GM21737 (cell line): ENCODE results near the gene C2CD4C.
"Not testable (repeated sequence)": the region's sequence is repeated elsewhere in the genome, so short reads cannot be mapped to it uniquely, and the experiment has no call there.

Experiments used
- ATAC-seq: cut with Tn5 transposase; IDR thresholded peaks from one replicate; pipeline ENCODE4 v1.9.1; 2021; ENCODE audit warnings: mild to moderate bottlenecking, moderate library complexity; ENCODE audit not compliant: unreplicated experiment

The C2CD4C gene

DNA sequence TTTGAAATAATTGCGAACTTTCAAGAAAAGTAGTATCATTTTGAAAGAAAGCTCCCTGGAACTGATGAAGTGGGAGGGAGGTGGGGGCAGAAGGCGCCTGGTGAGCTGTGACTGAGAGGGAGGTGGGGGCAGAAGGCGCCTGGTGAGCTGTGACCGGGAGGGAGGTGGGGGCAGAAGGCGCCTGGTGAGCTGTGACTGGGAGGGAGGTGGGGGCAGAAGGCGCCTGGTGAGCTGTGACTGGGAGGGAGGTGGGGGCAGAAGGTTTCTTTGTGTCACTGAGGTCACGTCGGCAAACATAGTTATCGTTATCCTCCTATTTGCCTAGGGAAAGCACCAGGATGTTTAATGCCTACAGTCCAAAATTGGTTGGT is 24.2 kb downstream of the C2CD4C start:
- no peak for ATAC-seq

DNA sequence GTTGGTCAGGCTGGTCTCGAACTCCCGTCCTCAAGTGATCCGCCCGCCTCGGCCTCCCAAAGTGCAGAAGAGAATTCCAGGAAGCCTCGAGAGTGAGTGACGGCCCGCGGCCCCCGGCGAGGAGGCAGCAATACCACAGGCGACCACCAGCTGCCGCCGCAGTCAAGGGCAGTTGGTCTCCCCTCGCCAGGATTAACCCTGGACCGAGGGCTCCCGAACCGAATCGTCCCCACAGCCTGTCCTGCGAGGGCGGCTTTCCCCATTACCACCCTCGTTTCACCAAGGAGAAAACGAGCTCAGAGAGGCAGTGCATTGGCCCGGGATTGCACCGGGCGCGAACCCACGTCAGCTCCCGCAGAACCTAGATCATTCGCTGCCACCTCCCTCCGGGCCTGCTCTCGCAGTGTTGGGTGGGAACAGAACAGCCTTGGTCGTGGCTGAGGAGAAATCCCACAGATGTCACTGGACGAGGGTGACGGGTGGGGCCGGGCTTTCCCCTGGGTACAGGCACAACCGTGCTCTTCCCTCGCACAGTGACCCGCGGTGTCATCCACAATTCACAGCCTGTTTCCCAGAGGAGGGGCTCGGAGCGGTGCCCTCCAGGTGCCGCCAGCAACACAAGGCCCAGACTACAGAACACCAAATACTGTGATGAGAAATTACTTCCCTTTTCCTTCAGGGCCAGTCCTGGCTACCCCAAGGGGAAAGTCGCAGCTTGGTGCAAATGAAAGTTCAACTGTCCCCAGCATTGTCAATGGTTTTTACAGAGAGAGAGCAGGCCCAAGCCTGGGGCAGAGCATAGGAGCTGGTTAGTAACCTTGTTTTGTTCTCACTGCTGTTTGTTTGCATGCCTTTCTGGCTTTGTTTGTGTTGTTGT is 24.8 kb downstream of the C2CD4C start:
- no peak for ATAC-seq

DNA sequence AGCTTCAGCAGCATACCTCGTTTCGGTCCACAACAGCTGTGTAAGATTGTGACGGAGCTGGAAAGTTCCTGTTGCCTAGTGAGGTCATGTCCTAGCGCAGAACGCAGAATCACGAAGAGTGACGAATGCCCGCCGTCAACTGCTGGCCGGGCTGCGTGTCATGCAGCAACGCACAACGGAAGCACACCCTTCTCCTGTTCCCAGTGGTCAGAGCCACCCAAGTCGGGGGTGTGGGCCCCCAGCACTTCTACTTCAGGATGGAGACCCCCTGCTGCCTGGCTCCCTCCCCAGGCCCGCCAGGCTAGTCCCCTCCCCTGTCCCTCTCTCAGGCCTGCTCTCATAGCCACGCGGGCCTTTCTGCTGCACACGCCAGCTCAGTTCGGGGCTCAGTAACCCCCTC is 25.9 kb downstream of the C2CD4C start:
- ATAC-seq: no peak

DNA sequence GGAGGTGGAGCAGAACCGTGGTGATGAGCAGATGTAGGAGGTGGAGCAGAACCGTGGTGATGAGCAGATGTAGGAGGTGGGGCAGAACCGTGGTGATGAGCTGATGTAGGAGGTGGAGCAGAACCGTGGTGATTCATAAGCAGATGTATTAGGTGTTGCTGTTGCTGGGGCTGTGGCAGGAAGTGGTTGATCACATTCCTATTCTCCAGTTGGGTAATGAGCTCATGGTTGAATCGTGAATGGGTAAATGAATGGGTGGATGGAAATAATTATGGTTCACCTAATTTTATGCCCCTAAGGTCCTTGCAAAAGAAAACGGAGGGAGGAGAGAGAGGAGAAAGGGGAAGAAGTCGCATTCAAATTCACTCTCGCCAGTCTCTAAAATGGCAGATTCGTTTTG is 26.4 kb downstream of the C2CD4C start:
- ATAC-seq: not testable (repeated sequence)

DNA sequence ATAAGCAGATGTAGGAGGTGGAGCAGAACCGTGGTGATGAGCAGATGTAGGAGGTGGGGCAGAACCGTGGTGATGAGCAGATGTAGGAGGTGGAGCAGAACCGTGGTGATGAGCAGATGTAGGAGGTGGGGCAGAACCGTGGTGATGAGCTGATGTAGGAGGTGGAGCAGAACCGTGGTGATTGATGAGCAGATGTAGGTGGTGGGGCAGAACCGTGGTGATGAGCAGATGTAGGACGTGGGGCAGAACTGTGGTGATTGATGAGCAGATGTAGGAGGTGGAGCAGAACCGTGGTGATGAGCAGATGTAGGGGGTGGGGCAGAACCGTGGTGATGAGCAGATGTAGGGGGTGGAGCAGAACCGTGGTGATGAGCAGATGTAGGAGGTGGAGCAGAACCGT is 27.0 kb downstream of the C2CD4C start:
- ATAC-seq: not testable (repeated sequence)

DNA sequence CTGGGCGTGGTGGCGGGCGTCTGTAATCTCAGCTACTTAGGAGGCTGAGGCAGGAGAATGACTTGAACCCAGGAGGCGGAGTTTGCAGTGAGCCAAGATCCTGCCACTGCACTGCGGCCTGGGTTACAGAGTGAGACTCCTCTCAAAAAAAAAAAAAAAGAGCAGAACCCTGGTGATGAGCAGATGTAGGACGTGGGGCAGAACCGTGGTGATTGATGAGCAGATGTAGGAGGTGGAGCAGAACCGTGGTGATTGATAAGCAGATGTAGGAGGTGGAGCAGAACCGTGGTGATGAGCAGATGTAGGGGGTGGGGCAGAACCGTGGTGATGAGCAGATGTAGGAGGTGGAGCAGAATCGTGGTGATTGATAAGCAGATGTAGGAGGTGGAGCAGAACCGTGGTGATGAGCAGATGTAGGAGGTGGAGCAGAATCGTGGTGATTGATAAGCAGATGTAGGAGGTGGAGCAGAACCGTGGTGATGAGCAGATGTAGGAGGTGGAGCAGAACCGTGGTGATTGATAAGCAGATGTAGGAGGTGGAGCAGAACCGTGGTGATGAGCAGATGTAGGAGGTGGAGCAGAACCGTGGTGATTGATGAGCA is 28.2 kb downstream of the C2CD4C start:
- ATAC-seq: not testable (repeated sequence)

DNA sequence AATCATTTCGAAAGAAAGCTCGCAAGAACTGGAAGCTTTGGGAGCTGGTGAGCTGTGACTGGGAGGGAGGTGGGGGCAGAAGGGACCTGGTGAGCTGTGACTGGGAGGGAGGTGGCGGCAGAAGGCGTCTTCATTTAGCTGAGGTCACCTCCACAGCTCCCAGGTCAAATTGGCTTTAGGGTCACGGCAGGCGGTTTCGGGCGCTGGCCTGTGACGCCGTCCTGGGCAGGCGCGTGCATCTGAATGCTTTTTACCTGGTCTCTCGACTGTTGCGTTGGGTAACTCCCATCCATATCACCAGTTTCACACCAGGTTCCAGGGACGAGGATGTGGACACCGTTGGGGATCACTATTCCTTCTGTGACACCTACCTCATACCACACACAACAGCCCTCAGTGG is 29.2 kb downstream of the C2CD4C start:
- ATAC-seq: no peak

DNA sequence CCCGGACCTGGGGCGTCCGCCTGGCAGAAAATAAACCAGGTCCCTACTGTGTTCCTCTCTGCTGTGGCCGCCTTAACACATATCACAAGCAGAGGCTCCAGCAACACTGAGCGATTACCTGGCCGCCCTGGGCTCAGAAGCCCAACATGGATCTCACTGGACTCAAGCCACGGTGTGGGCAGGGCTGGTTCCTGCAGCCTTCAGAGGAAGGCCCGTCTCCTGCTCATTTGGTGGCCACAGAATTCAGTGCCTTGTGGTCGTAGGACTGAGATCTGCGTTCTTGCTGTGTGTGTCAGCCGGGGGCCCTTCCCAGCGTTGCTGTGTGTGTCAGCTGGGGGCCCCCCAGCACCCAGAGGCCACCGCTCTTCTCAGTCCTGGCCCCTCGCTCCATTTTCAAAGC is 30.2 kb downstream of the C2CD4C start:
- no peak for ATAC-seq

DNA sequence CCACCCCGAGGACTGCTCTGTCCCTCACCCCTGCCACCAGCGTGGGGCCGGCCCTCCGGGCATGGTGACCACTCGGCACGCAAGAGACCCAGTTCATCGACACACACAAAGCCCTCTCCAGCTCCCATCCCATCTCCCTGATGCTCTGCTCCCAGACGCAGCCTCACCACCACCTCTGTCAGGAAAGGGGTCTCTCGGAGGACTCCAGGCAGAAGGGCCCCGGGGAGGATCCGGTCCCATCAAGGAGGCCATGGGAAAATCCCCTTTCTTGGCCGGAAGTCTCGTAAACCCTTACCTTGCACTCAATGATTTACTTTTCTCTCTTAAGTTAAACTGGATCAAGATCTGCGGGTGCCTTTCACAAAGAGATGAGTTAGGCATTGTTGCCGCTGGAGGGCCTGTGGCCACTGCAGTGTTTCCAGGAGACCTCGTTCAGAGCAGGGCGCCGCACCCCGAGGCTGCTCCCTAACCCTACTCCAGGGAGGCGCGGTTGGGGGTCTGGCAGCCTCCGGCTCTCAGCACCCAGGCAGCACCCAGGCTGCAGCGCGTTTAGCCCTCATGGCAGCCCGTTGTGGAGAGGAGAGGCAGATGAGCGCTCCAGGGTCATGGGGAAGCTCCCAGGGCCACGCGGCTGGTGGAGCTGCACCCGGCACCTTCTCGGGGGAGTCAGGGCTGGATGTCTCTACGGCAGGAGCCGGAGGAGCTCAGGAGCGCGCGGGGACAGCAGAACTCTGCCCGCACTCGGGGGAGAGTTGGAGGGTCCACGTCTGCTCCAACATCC is 31.0 kb downstream of the C2CD4C start:
- ATAC-seq: no peak

DNA sequence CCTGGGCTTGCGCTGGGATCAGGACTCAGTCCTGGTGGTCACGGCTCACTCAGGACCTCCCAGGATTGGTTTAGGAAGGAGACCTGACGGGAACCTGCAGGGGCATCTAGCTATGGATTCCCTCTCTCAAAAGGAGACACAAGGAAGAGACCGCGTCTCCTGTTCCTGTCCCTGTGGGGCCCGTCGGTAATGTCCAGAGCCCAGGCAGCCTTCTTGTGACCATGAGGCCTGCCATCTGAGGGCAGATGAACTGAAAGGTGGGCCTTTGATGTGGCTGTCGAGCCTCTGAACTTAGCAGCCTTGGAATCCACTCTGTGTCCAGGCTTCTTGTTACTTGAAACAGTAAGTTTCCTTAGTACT is 32.9 kb downstream of the C2CD4C start:
- ATAC-seq: no peak

DNA sequence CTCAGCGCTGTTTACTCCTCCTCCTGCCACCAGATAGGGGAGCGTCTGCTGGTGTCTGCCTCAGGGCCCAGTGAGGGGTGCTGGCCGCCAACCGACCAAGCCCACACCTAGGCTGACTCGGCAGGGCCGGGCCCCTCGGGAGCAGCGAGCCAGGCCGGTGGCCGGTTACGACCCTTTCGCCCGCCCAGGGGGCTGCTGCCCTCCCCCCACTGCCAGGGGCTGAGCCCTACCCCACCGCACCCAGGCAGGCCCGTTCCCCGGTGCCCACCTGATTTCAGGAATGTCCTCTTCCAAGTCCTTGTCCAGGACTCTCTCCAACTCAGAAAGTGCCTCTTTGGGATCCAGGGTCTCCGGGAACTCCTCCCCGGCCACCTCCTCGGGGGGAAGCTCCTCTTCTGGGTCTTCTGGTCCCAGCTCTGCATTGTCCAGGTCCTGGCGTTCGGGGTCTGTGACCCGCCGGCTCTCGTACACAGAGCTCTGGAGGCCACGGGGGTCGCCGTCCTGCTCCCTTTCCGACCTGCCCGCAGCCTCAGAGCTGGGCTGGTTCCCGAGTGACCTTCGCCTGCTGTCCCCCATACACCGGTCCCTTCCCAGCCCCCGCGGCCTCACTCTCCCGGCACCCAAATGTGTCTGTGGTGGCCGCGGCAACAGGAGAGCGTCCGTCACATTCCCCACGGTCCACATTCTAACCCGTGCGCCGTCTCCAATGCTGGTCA is 33.4 kb downstream of the C2CD4C start:
- ATAC-seq: no peak

DNA sequence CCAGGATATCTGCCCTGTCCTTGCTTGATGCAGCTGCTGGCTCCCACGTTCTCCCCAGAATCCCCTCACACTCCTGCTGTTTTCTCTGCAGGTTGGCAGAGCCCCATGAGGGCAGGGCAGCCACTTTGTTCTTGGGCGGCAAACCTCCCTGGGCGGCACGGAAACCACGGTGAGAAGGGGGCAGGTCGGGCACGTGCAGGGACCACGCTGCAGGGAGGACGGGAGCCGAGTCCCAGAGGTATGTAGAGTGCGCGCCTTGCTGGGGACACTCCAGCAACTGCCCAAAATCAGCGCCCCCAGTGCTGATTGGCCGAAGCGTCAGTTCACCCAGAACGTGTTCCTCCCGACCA is 34.1 kb downstream of the C2CD4C start:
- no peak for ATAC-seq

DNA sequence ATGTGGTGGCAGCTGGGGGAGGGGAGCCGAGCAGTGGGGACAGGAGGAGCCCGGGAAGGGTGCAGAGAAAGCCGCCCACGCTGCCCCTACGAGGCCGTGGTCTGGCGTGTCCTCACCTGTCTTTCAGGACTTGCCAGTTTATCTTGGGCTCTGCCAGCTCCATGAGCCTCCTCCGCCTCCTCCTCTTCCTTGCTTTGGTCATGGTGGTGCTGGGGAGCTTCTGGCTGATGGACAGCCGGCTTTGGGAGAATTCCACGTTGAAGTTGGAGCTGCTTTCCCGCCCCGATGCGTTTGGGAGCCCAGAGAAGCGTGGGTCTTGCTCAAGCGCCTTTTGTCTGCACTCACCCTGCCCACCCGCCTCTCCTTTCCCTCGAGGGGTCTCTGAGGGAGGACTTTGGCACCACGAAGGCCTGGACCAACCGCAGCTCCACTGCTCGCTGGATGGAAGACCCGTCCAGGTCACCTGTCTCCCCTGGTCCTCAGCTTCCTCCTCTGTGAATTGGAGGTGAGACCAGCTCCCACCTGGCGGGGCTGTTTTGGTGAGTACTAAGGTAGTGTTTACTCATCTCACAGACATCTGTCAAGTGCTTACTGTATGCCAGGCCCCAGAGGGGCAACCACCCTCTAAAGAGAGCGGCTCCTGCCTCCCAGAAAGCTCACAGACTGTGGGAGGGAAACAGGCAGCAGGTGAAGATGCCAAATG is 34.6 kb downstream of the C2CD4C start:
- ATAC-seq: no peak

DNA sequence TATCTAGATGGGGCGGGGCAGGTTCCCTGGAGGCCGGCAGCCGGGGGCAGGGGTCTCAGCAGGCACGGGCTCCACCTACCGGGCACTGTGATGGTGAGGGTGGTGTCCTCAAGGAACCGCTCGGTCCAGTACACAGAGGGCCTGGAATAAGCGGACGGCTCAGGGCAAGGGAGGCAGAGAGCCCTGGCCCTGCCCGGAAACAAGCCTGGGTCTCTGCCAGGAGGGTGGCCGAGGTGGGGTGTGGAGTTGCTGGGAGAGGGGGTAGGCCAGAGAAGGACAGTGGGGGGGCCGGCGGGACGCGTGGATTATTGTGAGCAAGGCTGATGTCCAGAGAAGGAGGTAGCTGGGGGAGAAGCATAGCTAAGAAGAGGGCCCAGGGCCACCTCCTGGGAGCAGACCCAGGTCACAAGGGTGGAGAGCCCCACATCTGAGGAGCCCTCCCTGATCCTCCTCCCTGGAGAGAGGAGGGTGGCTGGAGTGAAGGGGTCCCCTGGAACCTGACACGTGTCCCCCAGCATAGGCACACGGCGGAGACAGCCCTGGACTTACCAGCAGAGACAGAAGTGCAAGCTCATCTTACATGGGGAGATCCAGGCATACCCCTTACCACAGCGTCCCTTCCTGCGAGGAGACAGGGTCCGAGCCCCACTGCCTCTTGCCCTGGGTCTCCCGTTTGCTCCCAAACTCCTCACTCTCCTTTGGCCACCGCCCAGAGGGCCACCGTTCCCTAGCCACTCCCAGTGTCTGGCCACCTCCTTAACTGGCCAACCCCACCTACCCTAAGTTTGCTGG is 35.4 kb downstream of the C2CD4C start:
- no peak for ATAC-seq

DNA sequence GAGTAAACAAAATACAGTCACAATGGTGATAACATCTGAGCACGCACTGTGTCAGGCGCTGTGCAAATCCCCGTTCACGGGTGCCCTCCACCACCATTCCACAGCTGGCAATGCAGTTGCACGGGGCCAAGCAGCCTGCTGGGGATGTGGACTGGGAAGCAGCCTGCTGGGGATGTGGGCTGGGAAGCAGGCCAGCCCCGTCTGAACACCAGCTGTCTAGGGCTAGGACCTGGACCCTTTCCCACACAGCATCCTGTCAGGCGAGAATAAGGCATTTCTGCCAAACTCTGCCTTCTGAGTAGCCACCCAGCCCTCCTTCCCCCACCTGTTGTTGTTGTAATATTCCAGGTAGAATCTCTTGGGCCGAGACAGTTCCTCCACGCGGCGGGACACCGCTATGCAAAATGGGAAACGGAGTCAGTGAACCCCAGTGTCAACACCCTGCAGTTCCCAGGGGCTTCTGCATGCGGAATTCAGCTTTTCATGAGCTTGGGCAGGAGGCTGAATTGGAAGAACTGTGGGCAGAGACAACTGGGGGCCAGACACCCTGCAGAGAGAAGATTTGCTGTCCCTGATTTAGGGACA is 36.5 kb downstream of the C2CD4C start:
- no peak for ATAC-seq

DNA sequence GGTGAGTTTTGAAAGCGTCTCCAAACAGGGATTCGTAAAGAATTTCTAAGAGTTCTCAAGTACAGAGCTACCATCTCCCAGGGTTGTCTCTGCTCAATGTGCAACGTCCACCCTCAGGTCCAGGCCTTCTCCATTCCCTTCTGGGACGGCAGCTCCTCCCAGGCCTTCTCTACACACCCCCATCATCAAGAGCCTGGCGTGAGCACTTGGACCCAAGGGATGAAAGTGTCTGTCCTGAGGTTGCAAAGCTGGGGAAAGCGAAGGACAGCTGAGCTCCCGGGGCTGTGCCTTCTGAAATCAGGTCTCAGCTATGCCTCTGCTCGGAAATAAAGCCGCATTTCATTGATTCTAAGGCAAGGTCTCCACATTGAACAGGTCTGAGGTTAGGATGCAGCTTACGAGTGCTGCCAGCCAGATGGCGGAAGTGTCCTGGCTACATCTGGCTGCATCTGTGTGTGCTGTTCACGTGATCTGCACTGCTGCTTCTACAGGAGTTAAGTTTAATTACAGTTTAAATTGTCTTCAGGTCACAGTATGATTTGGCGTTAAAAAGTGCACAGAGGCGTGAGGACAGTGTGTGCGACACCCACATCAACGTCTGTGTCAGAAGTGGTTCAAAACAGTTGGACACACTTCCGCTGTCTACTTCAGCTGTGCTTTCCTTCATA is 37.3 kb downstream of the C2CD4C start:
- ATAC-seq: no peak

DNA sequence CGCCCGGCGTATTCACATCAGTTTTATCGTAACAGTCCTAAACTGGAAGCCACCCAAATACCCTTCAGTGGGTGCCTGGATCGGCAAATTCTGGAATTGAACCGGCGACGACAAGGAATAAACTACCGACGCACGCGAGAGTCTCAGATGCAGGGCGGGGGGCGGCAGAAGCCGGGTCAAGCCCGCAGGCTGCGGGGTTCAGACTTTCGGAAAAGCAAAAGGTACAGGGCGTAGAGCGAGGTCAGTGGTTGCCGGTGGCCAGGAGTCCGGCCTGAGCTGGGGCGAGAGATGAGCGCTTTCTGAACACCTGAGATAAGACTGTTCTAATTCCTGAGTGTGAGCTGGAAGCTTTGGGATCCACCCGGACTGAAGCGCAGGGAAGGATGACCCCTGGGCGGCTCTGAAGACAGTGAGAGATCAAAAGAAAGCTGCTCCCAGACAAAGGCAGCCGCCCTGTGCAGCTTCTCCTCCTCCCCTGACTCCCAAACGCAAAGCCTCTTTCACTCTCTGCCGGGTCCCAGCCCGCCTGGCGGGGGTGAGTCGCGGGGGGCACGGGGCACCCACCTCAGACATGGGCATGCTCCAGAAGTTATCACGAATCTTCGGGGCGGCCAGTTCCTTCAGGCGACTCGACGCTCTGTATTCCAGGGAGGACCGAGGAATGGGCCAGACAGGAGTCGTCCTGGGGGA is 38.2 kb downstream of the C2CD4C start:
- no peak for ATAC-seq

DNA sequence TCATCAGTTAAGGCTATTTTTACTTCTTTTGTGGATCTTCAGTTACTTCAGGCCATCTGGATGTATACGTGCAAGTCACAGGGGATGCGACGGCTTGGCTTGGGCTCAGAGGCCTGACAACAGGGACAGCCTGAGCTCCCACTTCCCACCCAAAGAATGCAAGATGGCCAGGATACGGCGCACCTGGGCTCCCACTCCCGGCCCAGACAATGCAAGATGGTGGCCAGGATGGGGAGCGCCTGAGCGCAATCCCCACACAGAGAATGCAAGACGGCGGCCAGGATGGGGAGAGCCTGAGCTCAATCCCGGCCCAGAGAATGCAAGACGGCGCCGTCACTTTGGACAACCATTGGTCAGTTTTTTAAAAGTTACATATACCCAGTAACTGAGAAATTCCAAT is 39.1 kb downstream of the C2CD4C start:
- ATAC-seq: no peak

DNA sequence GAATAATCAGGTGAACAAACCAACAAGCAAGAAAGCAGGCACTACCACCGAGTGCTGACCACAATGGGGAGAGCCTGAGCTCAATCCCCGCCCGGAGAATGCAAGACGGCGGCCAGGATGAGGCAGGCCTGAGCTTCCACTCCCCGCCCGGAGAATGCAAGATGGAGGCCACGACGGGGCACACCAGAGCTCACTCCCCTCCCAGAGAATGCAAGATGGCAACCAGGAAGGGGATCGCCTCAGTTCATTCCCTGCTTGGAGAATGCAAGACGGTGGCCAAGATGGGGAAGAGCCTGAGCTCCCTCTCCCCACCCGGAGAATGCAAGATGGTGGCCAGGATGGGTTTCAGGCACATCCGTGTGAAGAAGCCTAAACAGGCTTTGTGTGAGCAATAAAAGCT is 39.7 kb downstream of the C2CD4C start:
- ATAC-seq: no peak
